ENCODE measurements around the gene TRPC4. TPM values are rescaled to one million over a fixed set of nuclear protein-coding genes. Genes with fewer than 3 reads are reported as not detected.
A peak's percentile ranks its signal among the peaks of the same experiment; 100 is the strongest.

TRPC4 gene
- total RNA-seq, 1 donor from 2014 or later: 2.6 TPM

DNA sequence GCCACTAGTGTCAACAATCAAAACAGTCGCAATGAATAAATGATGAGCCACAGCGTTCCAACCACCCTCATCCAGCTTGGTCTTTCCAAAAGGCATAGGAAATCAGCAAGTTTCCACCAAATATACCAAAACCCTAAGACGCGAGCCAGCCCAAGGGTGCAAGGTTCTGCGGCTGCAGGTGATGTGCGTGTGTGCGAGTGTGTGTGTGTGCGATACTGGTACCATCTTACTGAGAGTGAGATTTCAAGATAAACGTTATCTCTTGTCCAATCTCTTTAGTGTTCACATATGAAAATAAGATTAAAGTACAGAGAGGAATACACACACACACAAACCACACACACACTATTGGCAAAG is 895 bp upstream of the TRPC4 start:
- TF ChIP-seq CTCF (IDR thresholded peaks at IDR 0.05; ENCODE audit: insufficient read depth, low read length, poor library complexity, severe bottlenecking): no peak
- H3K27me3 ChIP-seq (ENCODE audit: control insufficient read depth, insufficient read depth, low read length): no peaks in the 10 kb centered on the region
- peak overlapping the region; percentile 53 for H3K4me3 ChIP-seq (ENCODE audit: low read depth, low read length)
- no peaks in the 10 kb centered on the region for H3K36me3 ChIP-seq (ENCODE audit: control insufficient read depth, insufficient read depth, low read length)
- DNase-seq (ENCODE audit: low read depth): no peak

- no peak for TF ChIP-seq CTCF (IDR thresholded peaks at IDR 0.05; ENCODE audit: insufficient read depth, low read length, poor library complexity, severe bottlenecking)
- H3K36me3 ChIP-seq (ENCODE audit: control insufficient read depth, insufficient read depth, low read length): no peaks in the 10 kb centered on the region
- DNase-seq (ENCODE audit: low read depth): no peak
- peak overlapping the region; percentile 53 for H3K4me3 ChIP-seq (ENCODE audit: low read depth, low read length)
- no peaks in the 10 kb centered on the region for H3K27me3 ChIP-seq (ENCODE audit: control insufficient read depth, insufficient read depth, low read length)
Measured at GRCh38 chr13:37869506-37869755, 141 bp downstream of the TRPC4 start.

DNA sequence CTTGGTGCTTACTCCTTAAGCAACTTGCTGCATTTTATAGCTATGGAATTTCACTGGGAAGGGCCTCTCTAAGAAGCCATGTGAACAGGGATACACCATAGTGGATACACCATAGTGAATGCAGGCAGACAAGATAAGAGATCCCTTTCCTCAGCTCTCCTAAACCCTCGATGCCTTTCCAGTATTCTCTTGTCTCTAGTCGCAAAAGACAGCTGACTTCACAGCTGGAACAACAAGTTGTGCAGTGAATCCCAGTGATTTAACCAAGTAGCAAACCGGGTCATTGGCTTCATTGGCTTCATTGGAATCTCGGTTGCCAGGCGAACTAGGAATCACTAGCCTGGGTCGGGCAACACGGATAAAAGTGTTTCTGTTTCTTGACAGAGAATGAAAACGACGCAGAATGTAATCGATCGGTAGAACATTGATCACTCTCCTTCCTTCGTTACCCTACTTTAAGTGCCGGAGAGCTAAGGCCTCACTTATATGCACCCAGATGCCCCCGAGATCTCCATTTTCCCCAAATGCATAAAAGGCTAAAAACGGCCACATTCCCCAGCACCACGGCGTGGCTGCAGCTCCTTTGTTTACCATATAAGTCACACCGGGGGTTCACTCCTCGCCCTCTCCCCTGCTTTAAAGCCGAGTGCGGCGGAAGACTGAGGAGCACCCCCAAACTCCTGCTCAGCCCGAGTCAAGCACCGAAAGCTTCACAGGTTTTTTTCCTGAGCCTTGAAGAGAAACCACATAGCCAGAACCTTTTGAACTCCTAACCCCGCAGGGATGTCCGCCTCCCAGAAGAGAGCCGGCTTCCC is 674 bp downstream of the TRPC4 start:
- Histone ChIP-seq H3K36me3 (ENCODE audit: control insufficient read depth, insufficient read depth, low read length) (no peaks in the 10 kb centered on the region), H3K4me3 (ENCODE audit: low read depth, low read length) (peak overlapping the region; percentile 53), H3K27me3 (ENCODE audit: control insufficient read depth, insufficient read depth, low read length) (no peaks in the 10 kb centered on the region)
- no peak for TF ChIP-seq CTCF (IDR thresholded peaks at IDR 0.05; ENCODE audit: insufficient read depth, low read length, poor library complexity, severe bottlenecking)
- peak; percentile 4 for DNase-seq (ENCODE audit: low read depth)

DNA sequence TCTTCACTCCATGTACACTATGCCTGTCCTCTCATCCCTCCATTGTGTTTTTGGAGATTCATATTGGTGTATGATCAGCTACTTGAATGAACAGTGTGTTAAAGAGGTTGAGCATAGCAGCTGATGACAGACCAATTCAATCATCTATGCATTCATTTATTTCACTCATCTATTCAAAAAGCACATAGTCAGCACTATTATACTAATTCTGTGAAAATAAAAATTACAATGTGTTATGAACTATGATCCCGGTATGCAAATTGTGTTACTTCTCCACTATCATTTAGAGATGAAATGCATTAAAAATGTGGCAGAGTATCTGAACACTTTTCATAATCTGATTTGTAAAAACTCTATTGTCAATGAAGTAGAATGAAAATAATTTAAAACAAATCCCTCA is 5.9 kb downstream of the TRPC4 start:
- no peak for TF ChIP-seq CTCF (IDR thresholded peaks at IDR 0.05; ENCODE audit: insufficient read depth, low read length, poor library complexity, severe bottlenecking)
- H3K36me3 ChIP-seq (ENCODE audit: control insufficient read depth, insufficient read depth, low read length): no peaks in the 10 kb centered on the region
- H3K27me3 ChIP-seq (ENCODE audit: control insufficient read depth, insufficient read depth, low read length): no peaks in the 10 kb centered on the region
- DNase-seq (ENCODE audit: low read depth): no peak
- H3K4me3 ChIP-seq (ENCODE audit: low read depth, low read length): no peak overlapping the region

DNA sequence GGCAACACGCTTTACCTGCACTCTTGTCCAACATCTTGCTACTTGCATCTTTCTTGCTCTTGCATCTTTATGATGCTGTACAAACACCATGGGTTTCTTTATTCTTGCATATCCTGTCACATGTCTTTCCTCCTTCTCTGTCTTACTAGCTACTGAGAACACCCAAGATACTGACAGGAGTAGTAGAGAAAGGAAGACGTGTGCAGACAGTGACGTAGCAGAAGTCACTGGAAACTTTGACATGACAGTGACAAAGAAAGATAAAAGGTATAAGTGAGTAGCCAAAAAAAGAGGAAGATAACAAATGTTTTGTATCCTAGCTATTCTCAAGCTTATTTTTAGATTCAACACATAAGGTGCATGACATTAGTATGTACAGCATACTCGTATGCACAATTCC is 34.2 kb downstream of the TRPC4 start:
- no peak for TF ChIP-seq CTCF (IDR thresholded peaks at IDR 0.05; ENCODE audit: insufficient read depth, low read length, poor library complexity, severe bottlenecking)
- H3K27me3 ChIP-seq (ENCODE audit: control insufficient read depth, insufficient read depth, low read length): no peaks in the 10 kb centered on the region
- DNase-seq (ENCODE audit: low read depth): no peak
- H3K4me3 ChIP-seq (ENCODE audit: low read depth, low read length): no peak overlapping the region
- H3K36me3 ChIP-seq (ENCODE audit: control insufficient read depth, insufficient read depth, low read length): no peaks in the 10 kb centered on the region

GRCh38 chr13:37833411-37833810 is 36.2 kb downstream of the TRPC4 start:
- no peak overlapping the region for H3K4me3 ChIP-seq (ENCODE audit: low read depth, low read length)
- H3K27me3 ChIP-seq (ENCODE audit: control insufficient read depth, insufficient read depth, low read length): no peaks in the 10 kb centered on the region
- H3K36me3 ChIP-seq (ENCODE audit: control insufficient read depth, insufficient read depth, low read length): no peaks in the 10 kb centered on the region
- no peak for DNase-seq (ENCODE audit: low read depth)
- no peak for TF ChIP-seq CTCF (IDR thresholded peaks at IDR 0.05; ENCODE audit: insufficient read depth, low read length, poor library complexity, severe bottlenecking)
